Fibroblast of mammary gland (primary cell): Measurements from ENCODE around the gene PPM1J.

Experiments used
- DNase-seq: peaks from one replicate; pipeline ENCODE4 v3.0.0-alpha.2; 2010; ENCODE audit warnings: low read depth
- H3K4me3 ChIP-seq: 2 replicates; pipeline ENCODE4 v1.5.1; 2011; ENCODE audit warnings: low read depth, mild to moderate bottlenecking, low read length, moderate library complexity; ENCODE audit not compliant: control insufficient read depth
- CTCF ChIP-seq: conservative IDR thresholded peaks from 2 replicates; pipeline ENCODE4 v1.5.1; 2011; ENCODE audit warnings: low read depth, low read length, inconsistent platforms; ENCODE audit not compliant: control insufficient read depth, insufficient read depth

The PPM1J gene

GRCh38 chr1:112692681-112693080, 22.5 kb downstream of the PPM1J start:
- no peak overlapping the region for H3K4me3 ChIP-seq
- no peak for DNase-seq
- TF ChIP-seq CTCF: no peak

GRCh38 chr1:112689842-112690237, 25.3 kb downstream of the PPM1J start:
- no peak overlapping the region for H3K4me3 ChIP-seq
- no peak for TF ChIP-seq CTCF
- no peak for DNase-seq

GRCh38 chr1:112689196-112689841, 25.8 kb downstream of the PPM1J start:
- H3K4me3 ChIP-seq: no peak overlapping the region
- no peak for DNase-seq
- TF ChIP-seq CTCF: no peak

GRCh38 chr1:112688781-112689193, 26.3 kb downstream of the PPM1J start:
- TF ChIP-seq CTCF: no peak
- no peak overlapping the region for H3K4me3 ChIP-seq
- DNase-seq: no peak

- no peak overlapping the region for H3K4me3 ChIP-seq
- no peak for TF ChIP-seq CTCF
- DNase-seq: no peak
These were observed 27.2 kb downstream of the PPM1J start for GRCh38 chr1:112687785-112688496.

GRCh38 chr1:112687361-112687760, 27.8 kb downstream of the PPM1J start:
- no peak overlapping the region for H3K4me3 ChIP-seq
- TF ChIP-seq CTCF: no peak
- no peak for DNase-seq
